HG03457 (cell line): ENCODE data around the gene RFNG.

Experiments
- ATAC-seq: cut with Tn5 transposase; IDR thresholded peaks from one replicate; pipeline ENCODE4 v1.9.1; 2021; ENCODE audit warnings: moderate number of reproducible peaks; ENCODE audit not compliant: unreplicated experiment

Gene RFNG

GRCh38 chr17:82016061-82016874, 35.3 kb downstream of the RFNG start:
- ATAC-seq: no peak

- ATAC-seq: no peak
Measured at GRCh38 chr17:82015311-82015971, 36.2 kb downstream of the RFNG start.

- no peak for ATAC-seq
Measured at GRCh38 chr17:82014971-82015310, 36.7 kb downstream of the RFNG start.

GRCh38 chr17:82014432-82014831, 37.2 kb downstream of the RFNG start:
- no peak for ATAC-seq

- ATAC-seq: no peak
Measured at GRCh38 chr17:82013772-82014321, 37.8 kb downstream of the RFNG start.

GRCh38 chr17:82013341-82013740, 38.3 kb downstream of the RFNG start:
- ATAC-seq: no peak

GRCh38 chr17:82012640-82013295, 38.8 kb downstream of the RFNG start:
- ATAC-seq: no peak

GRCh38 chr17:82012261-82012639, 39.4 kb downstream of the RFNG start:
- ATAC-seq: no peak

GRCh38 chr17:82011617-82012187, 39.9 kb downstream of the RFNG start:
- ATAC-seq: no peak

GRCh38 chr17:82010575-82011525, 40.8 kb downstream of the RFNG start:
- ATAC-seq: no peak

GRCh38 chr17:82009413-82009812, 42.2 kb downstream of the RFNG start:
- no peak for ATAC-seq

- ATAC-seq: no peak
Measured at GRCh38 chr17:82008941-82009405, 42.6 kb downstream of the RFNG start.

GRCh38 chr17:82008258-82008940, 43.2 kb downstream of the RFNG start:
- no peak for ATAC-seq

GRCh38 chr17:82007495-82008257, 43.9 kb downstream of the RFNG start:
- no peak for ATAC-seq

GRCh38 chr17:82007228-82007494, 44.5 kb downstream of the RFNG start:
- no peak for ATAC-seq

GRCh38 chr17:82006468-82007227, 45.0 kb downstream of the RFNG start:
- ATAC-seq: no peak

- ATAC-seq: no peak
Measured at GRCh38 chr17:82005701-82006348, 45.8 kb downstream of the RFNG start.
